KMS-11 (cell line): ENCODE results near the gene PRKCE.

Experiments used
- H2AFZ ChIP-seq: fragments of 200-600 bp; sonication (generic); 2 replicates; pipeline ENCODE4 v1.6.1; 2016; ENCODE audit warnings: antibody characterized with exemption, mixed run types, low read depth
- H3K27ac ChIP-seq: fragments of 200-600 bp; sonication (generic); 2 replicates; pipeline ENCODE4 v1.6.1; 2016; ENCODE audit warnings: mild to moderate bottlenecking, mixed run types
- H3K27me3 ChIP-seq: fragments of 200-600 bp; sonication (generic); 2 replicates; pipeline ENCODE4 v1.6.1; 2017; ENCODE audit warnings: mild to moderate bottlenecking, low read depth, mixed run types, moderate library complexity; ENCODE audit not compliant: insufficient read depth
- H3K36me3 ChIP-seq: fragments of 200-600 bp; sonication (generic); 2 replicates; pipeline ENCODE4 v1.6.1; 2017; ENCODE audit warnings: mild to moderate bottlenecking, mixed run types; ENCODE audit not compliant: insufficient read depth
- H3K4me1 ChIP-seq: fragments of 200-600 bp; sonication (generic); 2 replicates; pipeline ENCODE4 v1.6.1; 2016; ENCODE audit warnings: mild to moderate bottlenecking, low read depth, mixed run types; ENCODE audit not compliant: poor library complexity, severe bottlenecking
- H3K4me2 ChIP-seq: fragments of 200-600 bp; sonication (generic); 2 replicates; pipeline ENCODE4 v1.7.0; 2016; ENCODE audit warnings: mild to moderate bottlenecking, mixed run types
- H3K4me3 ChIP-seq: fragments of 200-600 bp; sonication (generic); IDR thresholded peaks from 2 replicates; pipeline ENCODE4 v1.6.1; 2017; ENCODE audit warnings: low read depth, low read length, mixed read lengths; ENCODE audit not compliant: insufficient read depth
- H3K79me2 ChIP-seq: fragments of 200-600 bp; sonication (generic); 2 replicates; pipeline ENCODE4 v1.6.1; 2016; ENCODE audit warnings: low read depth, mixed run types; ENCODE audit not compliant: insufficient read depth
- H3K9ac ChIP-seq: fragments of 200-600 bp; sonication (generic); 2 replicates; pipeline ENCODE4 v1.6.1; 2016; ENCODE audit warnings: mild to moderate bottlenecking, mixed run types
- H4K20me1 ChIP-seq: fragments of 200-600 bp; sonication (generic); 2 replicates; pipeline ENCODE4 v1.6.1; 2016; ENCODE audit warnings: mild to moderate bottlenecking, mixed run types; ENCODE audit not compliant: insufficient read depth
- TF ChIP-seq, protein P1 (sequence below): fragments of 200-600 bp; sonication (generic); conservative IDR thresholded peaks from 2 replicates; pipeline ENCODE4 v1.6.1; 2017; ENCODE audit warnings: low read depth, mild to moderate bottlenecking, antibody characterized with exemption, low read length, moderate library complexity, mixed read lengths

PRKCE gene

DNA sequence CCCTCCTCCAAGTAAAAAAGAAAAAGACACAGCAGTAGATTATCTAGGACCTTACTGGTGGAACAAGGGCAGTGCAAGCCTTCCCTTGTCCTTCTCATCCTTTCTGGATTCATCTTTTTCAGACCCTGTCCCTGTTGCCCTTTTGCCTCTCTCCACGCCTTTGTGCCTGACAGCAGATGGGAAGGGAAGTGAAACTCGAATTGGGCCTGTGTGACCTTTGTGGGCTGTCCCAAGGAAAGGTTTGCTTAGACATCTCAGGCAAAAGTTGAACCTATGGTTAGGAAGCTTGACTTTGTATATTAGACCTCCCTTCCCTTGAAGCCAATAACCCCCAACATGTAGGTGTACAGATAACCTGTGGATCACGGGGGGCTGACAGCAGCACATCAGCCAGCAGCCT lies 185.3 kb downstream of the PRKCE start:
- Histone ChIP-seq H4K20me1 (no peaks in the 10 kb centered on the region), H3K27ac (no peak overlapping the region), H3K4me2 (no peak overlapping the region), H3K27me3 (peaks cover 7% of the 10 kb centered on the region; the same call in 1 of the 2 replicates), H3K79me2 (no peaks in the 10 kb centered on the region), H3K4me3 (no peak overlapping the region), H2AFZ (no peak overlapping the region), H3K36me3 (no peaks in the 10 kb centered on the region), H3K4me1 (peaks cover 21% of the 10 kb centered on the region), H3K9ac (no peak overlapping the region)
- TF ChIP-seq, protein P1, sequence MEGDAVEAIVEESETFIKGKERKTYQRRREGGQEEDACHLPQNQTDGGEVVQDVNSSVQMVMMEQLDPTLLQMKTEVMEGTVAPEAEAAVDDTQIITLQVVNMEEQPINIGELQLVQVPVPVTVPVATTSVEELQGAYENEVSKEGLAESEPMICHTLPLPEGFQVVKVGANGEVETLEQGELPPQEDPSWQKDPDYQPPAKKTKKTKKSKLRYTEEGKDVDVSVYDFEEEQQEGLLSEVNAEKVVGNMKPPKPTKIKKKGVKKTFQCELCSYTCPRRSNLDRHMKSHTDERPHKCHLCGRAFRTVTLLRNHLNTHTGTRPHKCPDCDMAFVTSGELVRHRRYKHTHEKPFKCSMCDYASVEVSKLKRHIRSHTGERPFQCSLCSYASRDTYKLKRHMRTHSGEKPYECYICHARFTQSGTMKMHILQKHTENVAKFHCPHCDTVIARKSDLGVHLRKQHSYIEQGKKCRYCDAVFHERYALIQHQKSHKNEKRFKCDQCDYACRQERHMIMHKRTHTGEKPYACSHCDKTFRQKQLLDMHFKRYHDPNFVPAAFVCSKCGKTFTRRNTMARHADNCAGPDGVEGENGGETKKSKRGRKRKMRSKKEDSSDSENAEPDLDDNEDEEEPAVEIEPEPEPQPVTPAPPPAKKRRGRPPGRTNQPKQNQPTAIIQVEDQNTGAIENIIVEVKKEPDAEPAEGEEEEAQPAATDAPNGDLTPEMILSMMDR = no peak

DNA sequence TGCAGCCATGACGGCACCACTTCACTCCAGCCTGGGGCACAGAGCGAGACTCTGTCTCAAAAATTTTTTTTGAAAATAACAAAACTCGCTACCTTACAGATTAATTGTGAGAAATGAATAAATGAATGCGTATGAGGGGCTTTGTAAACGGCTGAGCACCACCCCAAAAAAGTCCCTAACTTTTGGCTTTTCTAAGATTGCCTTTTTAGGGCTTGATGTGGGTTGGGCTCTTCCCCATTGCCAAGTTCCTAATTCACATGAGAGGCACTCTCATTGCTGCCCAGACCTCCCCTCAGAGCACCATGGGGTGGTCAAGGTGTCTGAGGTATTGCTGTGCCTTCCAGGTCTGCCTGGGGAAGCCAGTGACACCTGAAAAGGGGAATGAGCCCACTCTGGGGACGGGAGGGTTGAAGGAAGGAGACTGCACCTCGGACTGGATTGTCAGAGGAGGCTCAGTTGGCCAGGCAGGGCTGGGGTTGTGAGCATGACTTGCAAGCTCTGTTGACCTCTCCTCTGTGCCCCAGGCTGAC lies 186.4 kb downstream of the PRKCE start:
- Histone ChIP-seq H3K4me2 (no peak overlapping the region), H3K79me2 (no peaks in the 10 kb centered on the region), H3K9ac (no peak overlapping the region), H3K36me3 (no peaks in the 10 kb centered on the region), H3K27me3 (peaks cover 9% of the 10 kb centered on the region; the same call in 1 of the 2 replicates), H3K4me1 (peaks cover 21% of the 10 kb centered on the region), H2AFZ (no peak overlapping the region), H3K4me3 (no peak overlapping the region), H3K27ac (no peak overlapping the region), H4K20me1 (no peaks in the 10 kb centered on the region)
- TF ChIP-seq, protein P1 = no peak

DNA sequence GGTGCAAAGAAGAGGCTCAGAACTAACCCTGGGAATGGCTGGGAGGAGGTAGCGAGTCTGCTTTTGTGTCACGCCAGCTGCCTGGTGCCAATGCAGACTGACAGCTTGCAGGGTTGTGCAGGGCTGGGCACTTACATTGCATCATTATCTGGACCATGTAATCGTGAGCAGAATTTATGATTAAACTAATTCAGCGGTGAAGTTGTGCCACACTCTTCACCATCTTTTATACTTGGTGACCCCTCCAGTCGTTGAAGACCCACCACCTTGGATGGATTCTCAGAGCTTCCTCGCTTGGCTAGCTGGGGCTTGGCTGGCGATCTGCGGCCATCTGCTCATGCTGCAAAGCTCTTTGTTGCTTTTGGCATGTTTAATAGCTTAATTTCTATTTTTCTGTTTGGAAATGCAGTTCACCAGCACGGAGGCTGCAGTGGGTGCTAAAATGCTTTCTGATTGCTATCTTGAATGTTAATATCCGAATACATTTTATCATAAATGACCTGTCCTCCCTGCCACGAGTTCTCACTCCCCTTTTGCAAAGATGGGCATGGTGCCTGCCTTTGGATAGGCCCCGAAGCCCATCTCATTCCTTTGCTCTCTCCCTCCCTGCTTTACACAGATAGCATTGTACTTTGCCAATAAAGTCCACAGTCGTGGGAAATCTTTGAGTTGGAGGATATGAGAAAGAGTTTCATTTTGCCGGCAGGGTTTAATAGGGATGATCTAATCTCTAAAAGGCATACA lies 188.2 kb downstream of the PRKCE start:
- H3K4me2 ChIP-seq = peak overlapping the region; percentile 58
- peaks cover 28% of the 10 kb centered on the region for H3K4me1 ChIP-seq
- H3K9ac ChIP-seq = no peak overlapping the region
- no peak overlapping the region for H3K27ac ChIP-seq
- no peaks in the 10 kb centered on the region for H3K79me2 ChIP-seq
- TF ChIP-seq, protein P1 = no peak
- peaks cover 9% of the 10 kb centered on the region; the same call in 1 of the 2 replicates for H3K27me3 ChIP-seq
- H4K20me1 ChIP-seq = no peaks in the 10 kb centered on the region
- H3K36me3 ChIP-seq = no peaks in the 10 kb centered on the region
- H2AFZ ChIP-seq = no peak overlapping the region
- H3K4me3 ChIP-seq = no peak overlapping the region

DNA sequence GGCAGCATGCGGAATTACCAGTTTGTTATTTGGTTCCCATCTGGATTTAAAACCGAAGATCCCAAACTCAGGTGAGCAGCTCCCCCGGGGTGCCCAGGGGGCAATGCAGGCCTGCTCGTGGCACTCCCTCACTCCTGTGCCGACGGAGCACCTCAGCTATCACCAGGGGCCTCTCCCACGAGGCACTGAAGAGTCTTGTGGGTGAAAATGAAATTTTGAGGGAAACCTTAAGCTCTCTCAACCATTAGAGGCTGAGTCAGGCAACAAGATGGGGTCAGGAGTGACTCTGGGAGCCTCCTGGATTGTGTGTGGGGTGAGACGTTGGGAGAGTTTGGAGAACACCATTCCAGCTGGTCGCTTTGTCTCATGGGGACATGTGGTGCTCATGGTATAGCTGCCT lies 189.0 kb downstream of the PRKCE start:
- Histone ChIP-seq H3K4me1 (peaks cover 36% of the 10 kb centered on the region), H3K27ac (no peak overlapping the region), H3K27me3 (peaks cover 9% of the 10 kb centered on the region; the same call in 1 of the 2 replicates), H3K4me3 (no peak overlapping the region), H3K36me3 (no peaks in the 10 kb centered on the region), H3K9ac (no peak overlapping the region), H3K4me2 (peak overlapping the region; percentile 58), H2AFZ (no peak overlapping the region), H3K79me2 (no peaks in the 10 kb centered on the region), H4K20me1 (no peaks in the 10 kb centered on the region)
- TF ChIP-seq, protein P1 = no peak
